Caco-2 (cell line): Measurements from ENCODE around the gene ETV6. TPM values are rescaled to one million over a fixed set of nuclear protein-coding genes. Genes with fewer than 3 reads are reported as not detected.

Source experiments
- BruUV-seq: library from RNA; stranded (reverse); fragments of 400-500 nt; replicated peaks from 2 replicates; lab custom pipeline; 2021; lab: Mats Ljungman, UMichigan
- CTCF ChIA-PET: fragments of 300-600 bp; sonication (Branson Sonifier 250); formaldehyde crosslinking; loops from one replicate; lab custom pipeline; 2022; ENCODE audit warnings: antibody characterized with exemption; lab: Charles Lee
- POLR2A ChIA-PET: fragments of 300-600 bp; sonication (Branson Sonifier 250); formaldehyde crosslinking; loops from one replicate; lab custom pipeline; 2022; ENCODE audit warnings: antibody characterized with exemption; lab: Charles Lee
- DNase-seq, 2 experiments: peaks; one replicate each; pipeline versions ENCODE4 v3.0.0 to v3.0.0-alpha.2; 2020 to 2022
- H3K27me3 ChIP-seq: replicated peaks from 2 replicates; pipeline ENCODE4 v1.6.0; 2011; ENCODE audit warnings: low read length; ENCODE audit not compliant: control insufficient read depth, insufficient read depth
- H3K36me3 ChIP-seq: 2 replicates; pipeline ENCODE4 v1.5.1; 2011; ENCODE audit warnings: low read length; ENCODE audit not compliant: control insufficient read depth, insufficient read depth
- H3K4me1 ChIP-seq: fragments of 250-450 bp; sonication (Bioruptor Pico); 2 replicates; pipeline ENCODE4 v1.5.1; 2020; ENCODE audit warnings: mild to moderate bottlenecking
- H3K4me3 ChIP-seq: 2 replicates; pipeline ENCODE4 v1.5.1; 2011; ENCODE audit warnings: low read depth, mild to moderate bottlenecking, control low read depth, low read length
- H3K9me3 ChIP-seq: fragments of 250-450 bp; sonication (Bioruptor Pico); 2 replicates; pipeline ENCODE4 v1.5.1; 2020; ENCODE audit warnings: mild to moderate bottlenecking, moderate library complexity
- H3K27ac Mint-ChIP-seq: one replicate; pipeline ENCODE4 v1.8.0; 2022; ENCODE audit warnings: mixed read lengths; ENCODE audit not compliant: unreplicated experiment
- H3K27me3 Mint-ChIP-seq: one replicate; pipeline ENCODE4 v1.8.0; 2022; ENCODE audit warnings: mixed read lengths; ENCODE audit not compliant: insufficient read depth, unreplicated experiment
- H3K36me3 Mint-ChIP-seq: one replicate; pipeline ENCODE4 v1.8.0; 2022; ENCODE audit warnings: mild to moderate bottlenecking, mixed read lengths; ENCODE audit not compliant: insufficient read depth, unreplicated experiment
- H3K4me1 Mint-ChIP-seq: one replicate; pipeline ENCODE4 v1.8.0; 2022; ENCODE audit warnings: low read depth, mixed read lengths; ENCODE audit not compliant: unreplicated experiment
- H3K4me3 Mint-ChIP-seq: one replicate; pipeline ENCODE4 v1.8.0; 2022; ENCODE audit warnings: mild to moderate bottlenecking, moderate library complexity, mixed read lengths; ENCODE audit not compliant: unreplicated experiment
- H3K9me3 Mint-ChIP-seq: one replicate; pipeline ENCODE4 v1.8.0; 2022; ENCODE audit warnings: mixed read lengths; ENCODE audit not compliant: unreplicated experiment
- intact Hi-C: fragments of 100-400 bp; cut with micrococcal nuclease; formaldehyde crosslinking; loops from one replicate; pipeline ENCODE4 v1.10.0; 2022; ENCODE audit not compliant: unreplicated experiment
- total RNA-seq: library from RNA; stranded (reverse); gene quantifications from 2 replicates; pipeline ENCODE4 v1.2.3, GENCODE V29; 2022
- TF ChIP-seq, protein P1 (sequence below), 2 experiments: fragments of 200-600 bp in 1 of 2; IDR thresholded peaks; 1 replicate in 1 of 2; 2 replicates in 1 of 2; pipeline versions ENCODE4 v1.5.1 to v1.8.0; 2011 to 2022; ENCODE audit warnings: antibody characterized with exemption in 1 of 2, control low read depth in 1 of 2, inconsistent platforms in 1 of 2, low read depth in 1 of 2, low read length in 1 of 2, mild to moderate bottlenecking in 1 of 2, moderate library complexity in 1 of 2; ENCODE audit not compliant: insufficient read depth in 1 of 2, severe bottlenecking in 1 of 2, unreplicated experiment in 1 of 2

The ETV6 gene
- total RNA-seq, 1 experiment from 2014 or later: 15.6 TPM

DNA sequence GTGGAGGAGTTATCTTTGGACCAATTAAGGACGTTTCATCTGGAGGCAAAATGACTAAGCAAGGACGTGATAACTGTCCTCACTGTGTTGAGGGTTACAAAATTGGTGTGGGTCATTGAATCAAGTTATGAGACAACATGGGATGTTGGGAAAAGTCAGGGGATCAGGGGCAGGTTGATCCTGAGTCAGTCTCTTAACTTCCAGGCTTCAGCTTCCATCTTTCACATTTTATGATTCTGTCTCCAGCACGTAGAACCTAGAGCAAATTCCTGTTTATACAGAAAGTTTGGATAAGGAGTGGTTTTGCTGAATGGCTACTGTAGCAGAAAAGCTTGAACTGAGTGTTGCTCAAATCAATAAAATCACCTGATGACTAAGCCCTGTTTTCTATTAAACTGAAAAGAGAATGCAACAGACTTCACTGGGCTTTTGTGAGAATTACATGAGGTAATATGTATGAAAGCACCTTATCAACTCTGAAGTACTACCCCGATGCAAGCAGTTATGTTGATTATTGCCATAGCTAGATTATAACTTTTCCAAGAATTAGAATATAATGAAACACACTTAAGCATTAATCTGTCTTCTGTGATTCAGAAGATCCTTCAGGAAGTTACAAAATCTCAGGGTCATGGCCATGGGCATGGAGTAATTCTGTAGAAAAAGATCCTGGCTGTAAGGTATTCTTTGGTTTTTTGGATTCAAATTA, 184.8 kb downstream of the ETV6 start:
- no peaks in the 10 kb centered on the region for H3K4me1 ChIP-seq
- no peaks in the 10 kb centered on the region for H3K36me3 Mint-ChIP-seq
- no peaks in the 10 kb centered on the region for H3K36me3 ChIP-seq
- intact Hi-C loops: no loop called here
- H3K27me3 Mint-ChIP-seq: no peaks in the 10 kb centered on the region
- ChIA-PET POLR2A (no interaction called here), CTCF (no interaction called here)
- H3K9me3 ChIP-seq: no peaks in the 10 kb centered on the region
- no TSS peak for BruUV-seq
- no peak overlapping the region for H3K4me3 ChIP-seq
- H3K4me1 Mint-ChIP-seq: peaks cover 7% of the 10 kb centered on the region
- no peak for DNase-seq
- no peaks in the 10 kb centered on the region for H3K27me3 ChIP-seq
- TF ChIP-seq, protein P1, sequence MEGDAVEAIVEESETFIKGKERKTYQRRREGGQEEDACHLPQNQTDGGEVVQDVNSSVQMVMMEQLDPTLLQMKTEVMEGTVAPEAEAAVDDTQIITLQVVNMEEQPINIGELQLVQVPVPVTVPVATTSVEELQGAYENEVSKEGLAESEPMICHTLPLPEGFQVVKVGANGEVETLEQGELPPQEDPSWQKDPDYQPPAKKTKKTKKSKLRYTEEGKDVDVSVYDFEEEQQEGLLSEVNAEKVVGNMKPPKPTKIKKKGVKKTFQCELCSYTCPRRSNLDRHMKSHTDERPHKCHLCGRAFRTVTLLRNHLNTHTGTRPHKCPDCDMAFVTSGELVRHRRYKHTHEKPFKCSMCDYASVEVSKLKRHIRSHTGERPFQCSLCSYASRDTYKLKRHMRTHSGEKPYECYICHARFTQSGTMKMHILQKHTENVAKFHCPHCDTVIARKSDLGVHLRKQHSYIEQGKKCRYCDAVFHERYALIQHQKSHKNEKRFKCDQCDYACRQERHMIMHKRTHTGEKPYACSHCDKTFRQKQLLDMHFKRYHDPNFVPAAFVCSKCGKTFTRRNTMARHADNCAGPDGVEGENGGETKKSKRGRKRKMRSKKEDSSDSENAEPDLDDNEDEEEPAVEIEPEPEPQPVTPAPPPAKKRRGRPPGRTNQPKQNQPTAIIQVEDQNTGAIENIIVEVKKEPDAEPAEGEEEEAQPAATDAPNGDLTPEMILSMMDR (IDR thresholded peaks at IDR 0.05; ENCODE audit: insufficient read depth in 1 of 2, low read depth in 1 of 2, low read length in 1 of 2, severe bottlenecking in 1 of 2, unreplicated experiment in 1 of 2): no peak
- H3K4me3 Mint-ChIP-seq: no peak overlapping the region
- H3K9me3 Mint-ChIP-seq: no peaks in the 10 kb centered on the region
- no peak overlapping the region for H3K27ac Mint-ChIP-seq

DNA sequence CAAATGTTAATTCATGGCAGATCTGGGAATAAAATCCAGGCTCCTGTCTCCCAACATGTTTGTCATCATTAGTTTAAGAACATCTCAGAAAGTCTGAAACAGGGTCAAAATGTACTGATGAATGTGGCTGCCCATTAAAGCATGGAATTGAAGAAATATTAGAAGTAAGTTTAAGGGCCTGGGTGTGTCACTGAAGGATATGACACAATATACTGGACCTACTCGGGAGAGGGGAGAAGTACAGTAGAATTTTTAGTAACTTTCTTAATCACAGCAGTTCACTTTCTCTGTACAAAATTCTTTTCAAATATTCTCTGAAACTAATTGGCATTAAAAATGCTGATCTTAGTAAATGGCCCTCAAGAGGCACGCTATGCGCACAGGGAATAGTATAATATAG, 185.5 kb downstream of the ETV6 start:
- no peak overlapping the region for H3K4me3 Mint-ChIP-seq
- no peaks in the 10 kb centered on the region for H3K4me1 ChIP-seq
- CTCF ChIA-PET: no interaction called here
- H3K36me3 Mint-ChIP-seq: no peaks in the 10 kb centered on the region
- H3K4me3 ChIP-seq: no peak overlapping the region
- H3K4me1 Mint-ChIP-seq: peaks cover 7% of the 10 kb centered on the region
- intact Hi-C loops: loop anchor here (5.0 kb wide), 1 partner anchor 213 kb away; no protein-coding TSS in a partner anchor
- no peaks in the 10 kb centered on the region for H3K9me3 Mint-ChIP-seq
- no peak overlapping the region for H3K27ac Mint-ChIP-seq
- no peaks in the 10 kb centered on the region for H3K36me3 ChIP-seq
- BruUV-seq: no TSS peak
- no peaks in the 10 kb centered on the region for H3K27me3 Mint-ChIP-seq
- TF ChIP-seq, protein P1 (IDR thresholded peaks at IDR 0.05; ENCODE audit: insufficient read depth in 1 of 2, low read depth in 1 of 2, low read length in 1 of 2, severe bottlenecking in 1 of 2, unreplicated experiment in 1 of 2): no peak
- POLR2A ChIA-PET: no interaction called here
- DNase-seq: no peak
- no peaks in the 10 kb centered on the region for H3K27me3 ChIP-seq
- no peaks in the 10 kb centered on the region for H3K9me3 ChIP-seq

DNA sequence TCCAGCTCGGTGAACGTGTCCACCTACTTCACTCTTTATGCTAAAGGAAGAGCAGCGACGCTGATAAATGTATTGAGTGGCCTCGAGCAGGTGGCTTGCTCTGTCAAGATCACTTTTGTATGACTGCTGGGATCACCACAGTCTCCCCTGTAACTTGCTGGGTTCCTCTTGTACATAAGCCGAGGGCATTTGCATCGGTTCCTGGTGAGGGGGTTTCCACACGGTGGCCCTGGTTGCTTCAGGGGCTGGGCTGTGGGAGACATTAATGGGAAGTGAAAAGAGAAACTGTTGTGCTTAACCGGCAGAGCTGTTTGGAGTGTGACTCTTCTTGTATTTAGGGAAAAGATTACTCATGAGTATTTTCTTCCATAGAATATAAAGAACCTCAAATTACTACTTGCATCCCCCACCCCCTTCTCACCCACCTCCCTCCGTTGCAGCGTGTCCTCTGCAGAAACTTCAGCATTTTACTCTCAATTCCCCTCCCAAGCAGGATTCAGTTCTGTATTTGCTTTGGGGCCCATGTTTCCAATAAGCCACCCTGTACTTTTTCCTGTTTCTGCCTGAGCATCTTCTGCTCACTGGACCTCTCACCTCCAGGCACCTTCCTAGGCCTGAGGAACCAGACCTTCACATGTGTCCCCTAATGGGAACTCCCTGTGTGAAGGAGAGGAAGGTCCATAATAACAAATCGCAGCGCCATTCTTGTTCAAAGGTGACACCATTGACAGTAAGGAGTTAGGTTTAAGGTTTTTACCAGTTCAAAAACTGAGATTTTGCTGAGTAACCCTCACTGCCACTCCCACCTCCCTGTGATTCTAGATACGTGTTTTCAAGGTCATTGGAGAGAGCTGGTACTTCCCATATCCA, 187.0 kb downstream of the ETV6 start:
- POLR2A ChIA-PET: no interaction called here

More for the DNA sequence above, 187.0 kb downstream of the ETV6 start:
- no peaks in the 10 kb centered on the region for H3K27me3 ChIP-seq
- Mint-ChIP-seq H3K4me1 (peaks cover 7% of the 10 kb centered on the region), H3K27ac (no peak overlapping the region), H3K36me3 (no peaks in the 10 kb centered on the region), H3K4me3 (no peak overlapping the region), H3K27me3 (no peaks in the 10 kb centered on the region), H3K9me3 (no peaks in the 10 kb centered on the region)
- H3K9me3 ChIP-seq: no peaks in the 10 kb centered on the region
- CTCF ChIA-PET: no interaction called here
- intact Hi-C loops: loop anchor here (5.0 kb wide), 1 partner anchor 214 kb away; no protein-coding TSS in a partner anchor
- BruUV-seq: no TSS peak
- TF ChIP-seq, protein P1 (IDR thresholded peaks at IDR 0.05; ENCODE audit: insufficient read depth in 1 of 2, low read depth in 1 of 2, low read length in 1 of 2, severe bottlenecking in 1 of 2, unreplicated experiment in 1 of 2): no peak
- H3K4me1 ChIP-seq: no peaks in the 10 kb centered on the region
- H3K4me3 ChIP-seq: no peak overlapping the region
- no peak for DNase-seq
- H3K36me3 ChIP-seq: no peaks in the 10 kb centered on the region
